Lower lobe of right lung (tissue), 2 donors: ENCODE measurements around the gene SYT8. TPM values are rescaled to one million over a fixed set of nuclear protein-coding genes. Genes with fewer than 3 reads are reported as not detected.

ENCODE experiments used
- ATAC-seq, 2 donors: fragments of 200-7000 bp; cut with Tn5 transposase; one replicate each; pipeline ENCODE4 v1.9.1; 2020 to 2022; ENCODE audit warnings: mild to moderate bottlenecking in 2 of 2, moderate library complexity in 2 of 2
- DNase-seq: peaks from one replicate; pipeline ENCODE4 v3.0.0-alpha.2; 2020
- H3K27ac ChIP-seq: fragments of 200-600 bp; one replicate; pipeline ENCODE4 v1.8.0; 2022
- H3K27me3 ChIP-seq: fragments of 200-600 bp; one replicate; pipeline ENCODE4 v1.8.0; 2022; ENCODE audit warnings: low read depth
- H3K36me3 ChIP-seq: fragments of 200-600 bp; one replicate; pipeline ENCODE4 v1.8.0; 2022; ENCODE audit warnings: mild to moderate bottlenecking
- H3K4me1 ChIP-seq: fragments of 200-600 bp; one replicate; pipeline ENCODE4 v1.8.0; 2022
- H3K4me3 ChIP-seq: fragments of 200-600 bp; one replicate; pipeline ENCODE4 v1.8.0; 2022; ENCODE audit warnings: mild to moderate bottlenecking
- H3K9me3 ChIP-seq: fragments of 200-600 bp; one replicate; pipeline ENCODE4 v1.8.0; 2022
- CTCF ChIP-seq: fragments of 200-600 bp; IDR thresholded peaks from one replicate; pipeline ENCODE4 v1.8.0; 2022; ENCODE audit warnings: antibody characterized with exemption, mild to moderate bottlenecking
- intact Hi-C: fragments of 100-400 bp; cut with DNase I; formaldehyde crosslinking; loops from one replicate; pipeline ENCODE4 v1.11.0; 2022
- total RNA-seq: library from RNA; stranded (reverse); fragmentation: NEBNext Ultra II Directional; extraction: Animal tissue kit (Norgen Biotek cat#: 25700); gene quantifications from one replicate; pipeline ENCODE4 v1.2.1, GENCODE V29; 2021
- donor health status: DM: no; HTN: yes; CAD: no; lungs with severe emphysema.

SYT8 gene
- total RNA-seq, 1 donor from 2014 or later: 18.5 TPM

GRCh38 chr11:1854949-1855885, 20.4 kb downstream of the SYT8 start:
- intact Hi-C loops: no loop called here
- ATAC-seq: no peak

GRCh38 chr11:1855886-1856265, 21.1 kb downstream of the SYT8 start:
- Histone ChIP-seq H3K9me3 (no peaks in the 10 kb centered on the region), H3K27ac (no peak overlapping the region), H3K27me3 (no peaks in the 10 kb centered on the region), H3K4me1 (peaks cover 16% of the 10 kb centered on the region), H3K4me3 (no peak overlapping the region), H3K36me3 (no peaks in the 10 kb centered on the region)
- TF ChIP-seq CTCF: no peak
- DNase-seq: no peak
- intact Hi-C loops: no loop called here
- no peak for ATAC-seq

More at GRCh38 chr11:1854949-1855885, 20.4 kb downstream of the SYT8 start:
- H3K4me1 ChIP-seq: peaks cover 20% of the 10 kb centered on the region
- no peaks in the 10 kb centered on the region for H3K36me3 ChIP-seq
- no peaks in the 10 kb centered on the region for H3K27me3 ChIP-seq
- H3K9me3 ChIP-seq: no peaks in the 10 kb centered on the region
- DNase-seq: no peak
- no peak overlapping the region for H3K27ac ChIP-seq
- H3K4me3 ChIP-seq: peak overlapping the region; percentile 58
- no peak for TF ChIP-seq CTCF

- H3K27me3 ChIP-seq: no peaks in the 10 kb centered on the region
- ATAC-seq: no peak
- H3K27ac ChIP-seq: no peak overlapping the region
- no peaks in the 10 kb centered on the region for H3K36me3 ChIP-seq
- H3K9me3 ChIP-seq: no peaks in the 10 kb centered on the region
- no peak for TF ChIP-seq CTCF
- intact Hi-C loops: no loop called here
- no peak for DNase-seq
- H3K4me1 ChIP-seq: peaks cover 13% of the 10 kb centered on the region
- no peak overlapping the region for H3K4me3 ChIP-seq
These were observed 21.7 kb downstream of the SYT8 start for GRCh38 chr11:1856306-1857005.

GRCh38 chr11:1857064-1857463, 22.3 kb downstream of the SYT8 start:
- H3K27me3 ChIP-seq: no peaks in the 10 kb centered on the region
- ATAC-seq (no peak), DNase-seq (no peak)
- H3K4me3 ChIP-seq: no peak overlapping the region
- H3K9me3 ChIP-seq: no peaks in the 10 kb centered on the region
- no peak overlapping the region for H3K27ac ChIP-seq
- TF ChIP-seq CTCF: no peak
- H3K4me1 ChIP-seq: peaks cover 7% of the 10 kb centered on the region
- no peaks in the 10 kb centered on the region for H3K36me3 ChIP-seq
- intact Hi-C loops: no loop called here

- TF ChIP-seq CTCF: no peak
- peaks cover 4% of the 10 kb centered on the region for H3K4me1 ChIP-seq
- DNase-seq (peak; percentile 72), ATAC-seq (no peak)
- H3K36me3 ChIP-seq: no peaks in the 10 kb centered on the region
- no peaks in the 10 kb centered on the region for H3K9me3 ChIP-seq
- no peak overlapping the region for H3K27ac ChIP-seq
- H3K27me3 ChIP-seq: no peaks in the 10 kb centered on the region
- intact Hi-C loops: no loop called here
- no peak overlapping the region for H3K4me3 ChIP-seq
These were observed 23.4 kb downstream of the SYT8 start for GRCh38 chr11:1858154-1858553.
